Adrenal gland (tissue), 12 donors: ENCODE measurements around the gene SULT1A3. TPM values are rescaled to one million over a fixed set of nuclear protein-coding genes. Genes with fewer than 3 reads are reported as not detected.
"Not testable (repeated sequence)": the region's sequence is repeated elsewhere in the genome, so short reads cannot be mapped to it uniquely, and the experiment has no call there.

ENCODE experiments used
- DNase-seq, 7 donors: peaks; one replicate each; pipeline ENCODE4 v3.0.0-alpha.2; 2019 to 2020
- H3K27ac ChIP-seq, 5 donors: fragments of 200-600 bp; sonication (generic) in 4 of 5; 1 replicate in 3 of 5; 2 replicates in 2 of 5; pipeline versions ENCODE4 v1.5.1 to v1.8.0; 2016 to 2020; ENCODE audit warnings: mild to moderate bottlenecking in 1 of 5
- H3K27me3 ChIP-seq: fragments of 200-600 bp; 2 replicates; pipeline ENCODE4 v1.8.0; 2021
- H3K36me3 ChIP-seq, 2 donors: fragments of 200-600 bp; replicated peaks in 1 of 2; 1 replicate in 1 of 2; 2 replicates in 1 of 2; pipeline versions ENCODE4 v1.5.1 to v1.8.0; 2018 to 2022
- H3K4me1 ChIP-seq, 2 donors: fragments of 200-600 bp; replicated peaks in 1 of 2; 1 replicate in 1 of 2; 2 replicates in 1 of 2; pipeline versions ENCODE4 v1.5.1 to v1.8.0; 2018 to 2021
- H3K4me3 ChIP-seq, 4 donors: fragments of 200-600 bp; sonication (generic) in 3 of 4; one replicate each; pipeline ENCODE4 v1.5.1; 2016 to 2018
- H3K9me3 ChIP-seq, 3 donors: fragments of 200-600 bp; sonication (generic) in 1 of 3; replicated peaks in 1 of 3; 1 replicate in 2 of 3; 2 replicates in 1 of 3; pipeline versions ENCODE4 v1.5.1 to v1.8.0; 2016 to 2021
- POLR2A ChIP-seq, 2 donors: fragments of 450-650 bp; IDR thresholded peaks; one replicate each; pipeline ENCODE4 v1.6.1; 2017; ENCODE audit warnings: antibody characterized with exemption in 2 of 2, mild to moderate bottlenecking in 2 of 2, moderate library complexity in 1 of 2
- WGBS, 4 donors: extraction: QIAGEN DNeasy Blood & Tissue Kit in 2 of 4; methylation state at CpG; one replicate each; pipeline versions ENCODE4 v1.1.5 to v1.1.7; 2013 to 2017; 5-methylcytosine and 5-hydroxymethylcytosine counted together
- intact Hi-C, 2 donors: fragments of 100-400 bp; cut with DNase I; formaldehyde crosslinking; loops; one replicate each; pipeline versions ENCODE4 v1.14.1 to v1.15.0; 2022 to 2023
- polyA plus RNA-seq, 3 donors: library from polyadenylated mRNA; stranded (reverse); fragments of 200-250 nt in 2 of 3; fragments of 350-450 nt in 1 of 3; fragmentation: Illumina TruSeq in 1 of 3; extraction: RNeasy Lipid Tissue Mini Kit (QIAGEN cat#74804) in 1 of 3; gene quantifications; one replicate each; pipeline ENCODE4 v1.2.3, GENCODE V29; 2013 to 2014
- total RNA-seq, 9 donors: library from RNA; depleted of rRNA in 4 of 9; stranded (reverse); fragments of >200 nt in 4 of 9; fragments of 120-200 nt in 1 of 9; fragmentation: NEBNext Ultra II Directional in 1 of 9; extraction: Animal tissue kit (Norgen Biotek cat#: 25700) in 1 of 9; gene quantifications; one replicate each; pipeline versions ENCODE4 v1.1.0 to v1.2.4, GENCODE V29; 2013 to 2023
- TF ChIP-seq, protein P1 (sequence below), 6 experiments: fragments of 450-650 bp in 4 of 6; fragments of 200-600 bp in 2 of 6; sonication (generic) in 1 of 6; IDR thresholded peaks; 1 replicate in 5 of 6; 2 replicates in 1 of 6; pipeline versions ENCODE4 v1.5.1 to v1.8.0; 2016 to 2021; ENCODE audit warnings: antibody characterized with exemption in 6 of 6, mild to moderate bottlenecking in 2 of 6, moderate library complexity in 1 of 6
- donor health status: healthy with polysubstance abuse.
- donor health status: Bipolar disorder and iron deficiency.
- donor health status: DM: yes; HTN: yes; CAD: no.
- donor health status: DM: no; HTN: no; CAD: no.
- donor health status: DM: no; HTN: no; CAD: no.
- donor health status: DM: yes; HTN: yes; CAD: no.

SULT1A3 gene
- total and polyA plus RNA-seq, 12 donors = 3.5 to 125 (median 12.8) TPM

DNA sequence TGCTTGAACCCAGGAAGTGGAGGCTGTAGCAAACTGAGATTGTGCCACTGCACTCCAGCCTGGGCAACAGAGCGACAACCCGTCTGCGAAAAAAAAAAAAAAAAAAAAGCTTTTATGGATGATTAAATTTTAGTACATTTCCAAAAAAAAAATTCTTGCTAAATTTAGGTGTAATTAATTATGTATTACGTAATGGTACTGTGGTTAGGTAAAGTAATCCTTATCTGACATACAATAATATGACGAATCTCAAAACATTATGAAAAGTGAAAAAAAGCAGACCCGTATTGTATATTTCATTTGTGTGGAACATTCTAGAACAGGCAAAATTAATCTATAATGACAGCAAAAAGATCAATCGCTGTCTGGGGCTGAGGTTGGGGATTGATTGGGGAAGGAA, 26.0 kb upstream of the SULT1A3 start:
- H3K4me1 ChIP-seq = no peaks in the 10 kb centered on the region
- H3K27me3 ChIP-seq = no peaks in the 10 kb centered on the region
- H3K4me3 ChIP-seq = no peak overlapping the region
- 75 to 78% (median 78%) methylated on average over 7 of the region's 7 CpGs for WGBS, 4 donors
- TF ChIP-seq, protein P1, sequence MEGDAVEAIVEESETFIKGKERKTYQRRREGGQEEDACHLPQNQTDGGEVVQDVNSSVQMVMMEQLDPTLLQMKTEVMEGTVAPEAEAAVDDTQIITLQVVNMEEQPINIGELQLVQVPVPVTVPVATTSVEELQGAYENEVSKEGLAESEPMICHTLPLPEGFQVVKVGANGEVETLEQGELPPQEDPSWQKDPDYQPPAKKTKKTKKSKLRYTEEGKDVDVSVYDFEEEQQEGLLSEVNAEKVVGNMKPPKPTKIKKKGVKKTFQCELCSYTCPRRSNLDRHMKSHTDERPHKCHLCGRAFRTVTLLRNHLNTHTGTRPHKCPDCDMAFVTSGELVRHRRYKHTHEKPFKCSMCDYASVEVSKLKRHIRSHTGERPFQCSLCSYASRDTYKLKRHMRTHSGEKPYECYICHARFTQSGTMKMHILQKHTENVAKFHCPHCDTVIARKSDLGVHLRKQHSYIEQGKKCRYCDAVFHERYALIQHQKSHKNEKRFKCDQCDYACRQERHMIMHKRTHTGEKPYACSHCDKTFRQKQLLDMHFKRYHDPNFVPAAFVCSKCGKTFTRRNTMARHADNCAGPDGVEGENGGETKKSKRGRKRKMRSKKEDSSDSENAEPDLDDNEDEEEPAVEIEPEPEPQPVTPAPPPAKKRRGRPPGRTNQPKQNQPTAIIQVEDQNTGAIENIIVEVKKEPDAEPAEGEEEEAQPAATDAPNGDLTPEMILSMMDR (IDR thresholded peaks at IDR 0.05) = no peak
- TF ChIP-seq POLR2A (IDR thresholded peaks at IDR 0.05) = no peak
- no peak for DNase-seq
- H3K9me3 ChIP-seq = no peaks in the 10 kb centered on the region
- no peaks in the 10 kb centered on the region for H3K36me3 ChIP-seq
- intact Hi-C loops = no loop called here
- H3K27ac ChIP-seq = no peak overlapping the region

DNA sequence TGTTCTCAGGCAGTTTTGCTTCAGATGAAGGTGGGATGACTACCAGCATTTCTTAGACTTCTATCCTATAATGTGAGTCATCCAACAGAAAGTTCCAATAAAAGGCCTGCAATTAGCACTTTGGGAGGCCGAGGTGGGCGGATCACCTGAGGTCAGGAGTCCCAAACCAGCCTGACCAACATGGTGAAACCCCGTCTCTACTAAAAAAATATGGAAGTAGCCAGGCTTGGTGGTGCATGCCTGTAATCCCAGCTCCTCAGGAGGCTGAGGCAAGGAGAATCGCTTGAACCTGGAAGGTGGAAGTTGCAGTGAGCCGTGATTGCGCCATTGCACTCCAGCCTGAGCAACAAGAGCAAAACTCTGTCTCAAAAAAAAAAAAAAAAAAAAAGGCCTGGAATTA, 22.2 kb upstream of the SULT1A3 start:
- DNase-seq, H3K9me3 ChIP-seq, H3K27me3 ChIP-seq, H3K4me3 ChIP-seq, H3K27ac ChIP-seq, H3K36me3 ChIP-seq, H3K4me1 ChIP-seq, intact Hi-C loops: not testable (repeated sequence)
- WGBS, 4 donors = 75 to 88% (median 80%) methylated on average over 6 of the region's 6 CpGs

DNA sequence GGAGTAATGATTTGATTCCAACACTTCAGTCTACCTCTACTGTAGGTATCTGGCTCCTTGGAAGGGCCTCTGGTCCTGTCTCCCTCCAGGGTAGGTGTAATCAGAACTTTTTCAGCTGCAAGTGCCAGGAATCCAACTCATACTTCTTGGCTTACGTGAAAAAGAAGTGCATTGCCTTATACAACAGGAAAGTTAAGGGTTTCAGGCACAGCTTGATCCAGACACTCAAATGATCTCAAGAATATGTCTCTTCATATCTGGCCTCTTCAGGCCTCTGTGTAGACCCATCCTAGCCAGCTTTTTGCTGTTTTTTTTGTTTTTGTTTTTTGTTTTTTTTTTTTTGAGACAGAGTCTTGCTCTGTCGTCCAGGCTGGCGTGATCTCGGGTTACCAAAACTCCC, 19.9 kb upstream of the SULT1A3 start:
- DNase-seq = no peak
- H3K4me1 ChIP-seq = peaks cover 0 to 3% of the 10 kb centered on the region in 2 donors
- H3K27me3 ChIP-seq = no peaks in the 10 kb centered on the region
- H3K9me3 ChIP-seq = no peaks in the 10 kb centered on the region
- WGBS, 4 donors = 93 to 99% (median 97%) methylated on average over 4 of the region's 4 CpGs
- TF ChIP-seq, protein P1 (IDR thresholded peaks at IDR 0.05) = no peak
- no peak for TF ChIP-seq POLR2A (IDR thresholded peaks at IDR 0.05)
- H3K4me3 ChIP-seq = no peak overlapping the region
- H3K36me3 ChIP-seq = no peaks in the 10 kb centered on the region
- no peak overlapping the region for H3K27ac ChIP-seq
- intact Hi-C loops = no loop called here

DNA sequence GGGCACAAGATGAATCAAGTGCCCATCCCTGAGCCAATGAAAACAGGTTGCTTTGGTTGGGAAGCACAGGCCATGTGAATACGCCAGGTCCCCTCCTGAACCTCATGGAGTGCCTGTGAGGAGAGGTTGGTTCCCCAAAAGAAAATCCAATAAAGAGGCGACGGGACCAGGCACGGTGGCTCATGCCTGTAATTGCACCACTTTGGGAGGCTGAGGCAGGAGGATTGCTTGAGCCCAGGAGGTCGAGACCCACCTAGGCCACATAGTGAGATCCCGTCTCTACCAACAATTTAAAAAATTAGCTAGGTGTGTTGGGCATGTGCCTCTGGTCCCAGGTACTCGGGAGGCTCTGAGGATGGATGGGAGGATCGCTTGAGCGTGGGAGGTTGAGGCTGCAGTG, 19.1 kb upstream of the SULT1A3 start:
- H3K27ac ChIP-seq = no peak overlapping the region
- H3K9me3 ChIP-seq = no peaks in the 10 kb centered on the region
- TF ChIP-seq POLR2A (IDR thresholded peaks at IDR 0.05) = no peak
- TF ChIP-seq, protein P1 (IDR thresholded peaks at IDR 0.05) = no peak
- 89 to 95% (median 94%) methylated on average over 8 to 9 of the region's 9 CpGs for WGBS, 4 donors
- no peaks in the 10 kb centered on the region for H3K36me3 ChIP-seq
- H3K4me1 ChIP-seq = peaks cover 0 to 3% of the 10 kb centered on the region in 2 donors
- no peak overlapping the region for H3K4me3 ChIP-seq
- DNase-seq = no peak
- intact Hi-C loops = loop anchor here in 1 of 2 donors (10.0 kb wide), 1 partner anchor 55 kb away; the partner anchor contains the start of gene MAPK3
- H3K27me3 ChIP-seq = no peaks in the 10 kb centered on the region

DNA sequence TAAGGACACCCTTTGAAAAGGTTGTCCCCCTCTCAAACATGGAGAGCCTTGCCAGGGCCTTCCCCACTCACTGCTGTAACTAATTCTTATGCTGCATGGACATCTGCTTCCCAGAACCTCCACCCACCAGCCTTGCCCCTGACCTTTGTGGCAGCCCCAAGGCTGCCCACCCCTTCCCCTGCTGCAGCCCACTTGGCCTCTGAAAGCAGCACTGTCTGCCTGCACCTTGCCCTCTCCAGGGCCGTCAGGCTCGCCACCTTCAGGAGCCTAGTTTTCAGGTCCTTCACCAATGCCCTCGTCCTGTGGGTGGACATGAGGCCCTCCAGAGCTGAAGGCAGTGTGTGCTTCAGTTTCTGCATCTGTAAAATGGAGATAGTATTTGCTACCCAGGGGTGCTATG, 18.3 kb upstream of the SULT1A3 start:
- TF ChIP-seq, protein P1 (IDR thresholded peaks at IDR 0.05) = no peak
- no peak for TF ChIP-seq POLR2A (IDR thresholded peaks at IDR 0.05)
- Histone ChIP-seq H3K27ac (no peak overlapping the region), H3K4me1 (peaks cover 0 to 3% of the 10 kb centered on the region in 2 donors), H3K4me3 (no peak overlapping the region), H3K9me3 (no peaks in the 10 kb centered on the region), H3K27me3 (no peaks in the 10 kb centered on the region), H3K36me3 (no peaks in the 10 kb centered on the region)
- intact Hi-C loops = loop anchor here in 1 of 2 donors (10.0 kb wide), 1 partner anchor 56 kb away; the partner anchor contains the start of gene MAPK3
- WGBS, 4 donors = 55 to 84% (median 73%) methylated on average over 2 to 3 of the region's 3 CpGs
- no peak for DNase-seq
